HG02970 (cell line): Measurements from ENCODE around the gene KCNK1.

Source experiments
- ATAC-seq: cut with Tn5 transposase; IDR thresholded peaks from one replicate; pipeline ENCODE4 v1.9.1; 2021; ENCODE audit warnings: mild to moderate bottlenecking, moderate library complexity, moderate number of reproducible peaks; ENCODE audit not compliant: unreplicated experiment, low FRiP score

Gene KCNK1

DNA sequence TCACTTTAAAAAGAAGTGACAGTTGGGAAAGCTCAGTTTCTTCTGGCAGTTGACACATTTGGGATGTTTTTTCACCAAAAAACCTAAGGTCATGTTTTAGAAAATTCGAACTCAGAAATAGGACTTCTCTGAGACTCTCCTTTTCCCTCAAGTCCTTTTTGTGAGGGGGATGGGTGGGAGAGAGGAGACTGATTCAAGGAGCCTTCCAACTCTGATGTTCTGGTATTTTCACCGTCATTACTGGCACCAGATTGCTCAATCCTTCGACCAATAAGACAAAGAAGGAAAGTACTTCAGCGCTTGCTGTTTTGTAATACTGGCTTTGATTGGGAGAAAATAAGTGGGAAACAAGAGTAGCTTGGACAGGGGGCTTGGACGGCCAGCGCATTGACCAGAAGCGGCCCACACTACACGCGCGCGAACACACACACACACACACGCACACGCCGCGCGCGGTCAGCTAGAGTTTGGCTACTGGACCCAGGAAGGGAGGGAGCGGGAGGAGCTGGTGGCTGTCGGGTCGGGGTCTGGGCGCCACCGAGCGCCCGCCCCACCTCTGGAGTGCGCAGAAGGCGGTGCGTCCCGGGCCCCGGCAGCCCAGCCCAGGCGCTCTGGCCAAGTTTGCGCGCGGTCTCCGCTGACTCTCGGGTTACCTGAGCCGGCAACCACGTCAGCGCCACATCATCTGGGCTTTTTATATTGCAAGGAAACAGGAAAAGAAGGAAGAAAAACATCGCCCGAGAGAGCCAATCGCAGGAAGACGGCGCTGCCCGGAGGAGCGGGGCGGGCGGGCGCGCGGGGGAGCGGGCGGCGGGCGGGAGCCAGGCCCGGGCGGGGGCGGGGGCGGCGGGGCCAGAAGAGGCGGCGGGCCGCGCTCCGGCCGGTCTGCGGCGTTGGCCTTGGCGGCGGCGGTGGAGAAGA lies at the start of gene KCNK1:
Gene KCNK1 (plus strand): TSS at position 855 of the 921 bp plus-strand sequence. CDS start 66 bp downstream, at position 921.
- ATAC-seq: no peak

DNA sequence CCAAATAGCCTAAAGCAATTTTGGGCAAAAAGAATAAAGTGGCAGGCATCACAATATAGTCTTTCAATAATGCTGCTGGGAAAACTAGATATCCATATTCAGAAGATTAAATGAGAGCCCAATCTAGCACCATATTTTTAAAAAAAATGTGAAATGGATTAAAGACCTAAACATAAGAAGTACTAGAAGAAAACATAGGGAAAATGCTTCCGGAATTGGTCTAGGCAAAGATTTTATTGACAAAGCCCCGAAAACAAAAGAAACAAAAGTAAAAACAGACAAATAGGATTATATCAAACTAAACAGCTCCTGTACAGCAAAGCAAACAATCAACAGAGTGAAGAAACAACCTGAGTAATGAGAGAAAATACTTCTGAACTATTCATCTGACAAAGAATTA lies 48.6 kb upstream of the KCNK1 start:
- ATAC-seq: no peak

DNA sequence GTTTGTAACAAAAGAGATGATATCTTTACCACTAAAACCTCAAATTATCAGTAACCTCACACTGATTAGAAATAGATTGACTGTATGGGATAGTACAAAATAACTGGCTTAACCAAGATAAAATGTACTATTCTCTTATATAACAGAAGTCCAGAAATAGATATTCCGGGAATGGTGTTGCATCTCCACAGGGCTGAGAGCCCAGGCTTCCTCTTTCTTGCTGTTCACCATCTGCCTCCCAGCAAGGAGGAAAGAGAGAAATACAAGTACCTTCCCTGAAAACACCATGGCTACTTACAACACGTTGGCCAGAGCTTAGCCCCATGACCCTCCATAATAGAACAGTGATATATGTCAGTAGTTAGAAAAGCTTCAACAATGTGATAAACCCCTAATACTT lies 47.0 kb upstream of the KCNK1 start:
- ATAC-seq: no peak

DNA sequence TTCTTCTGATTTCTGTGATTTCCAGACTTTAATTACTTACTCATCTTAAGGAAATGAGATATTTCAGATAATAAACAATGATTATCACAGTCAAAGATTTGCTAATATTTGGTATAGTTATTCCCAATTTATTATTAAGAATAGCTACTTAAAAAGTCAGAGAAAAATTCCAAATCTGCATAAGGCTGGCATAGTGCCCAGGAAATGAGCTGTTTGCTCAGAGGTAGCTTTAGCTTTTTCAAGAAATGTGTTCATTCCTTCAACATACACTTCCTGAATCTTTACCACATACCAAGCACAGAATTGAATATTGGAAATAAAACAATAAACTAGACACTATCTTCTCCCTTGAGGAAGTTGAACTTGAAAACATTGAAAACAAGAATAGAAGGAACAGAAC lies 44.3 kb upstream of the KCNK1 start:
- ATAC-seq: no peak

DNA sequence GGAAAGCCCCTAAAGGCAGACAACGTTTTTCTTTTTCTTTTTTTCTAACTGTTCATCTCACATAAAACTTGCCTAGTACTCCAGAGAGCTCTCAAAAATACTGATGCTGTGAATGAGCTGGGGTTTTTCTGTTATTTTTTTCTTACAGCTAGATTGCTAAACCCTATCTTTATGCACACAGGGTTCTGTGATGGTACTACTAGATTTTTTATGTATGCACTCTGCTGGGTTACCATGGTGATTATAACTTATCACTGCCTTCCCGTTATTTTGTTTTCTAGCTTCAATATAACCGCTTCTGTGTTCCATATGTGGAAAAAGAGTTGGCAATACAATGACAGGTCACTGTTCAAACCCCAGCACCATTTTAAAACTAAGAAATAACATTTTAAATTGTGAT lies 43.7 kb upstream of the KCNK1 start:
- ATAC-seq: no peak

DNA sequence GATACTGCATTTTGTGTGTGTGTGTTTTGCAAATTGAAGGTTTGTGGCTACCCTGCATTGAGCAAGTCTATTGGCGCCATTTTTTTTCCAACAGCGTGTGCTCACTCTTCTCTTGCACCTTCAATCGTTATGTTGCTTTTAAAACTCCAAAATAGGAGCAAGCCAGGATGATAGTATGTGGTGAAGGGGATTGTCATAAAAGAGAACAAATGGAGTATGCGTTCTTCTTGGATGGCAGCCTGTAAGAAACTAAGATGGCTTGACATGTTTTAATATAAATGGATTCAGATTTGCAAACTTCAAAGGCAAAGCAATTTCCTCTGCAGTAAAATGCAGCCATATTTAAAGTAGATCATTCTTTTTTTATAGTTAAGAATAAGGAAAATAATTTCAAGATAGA lies 43.2 kb upstream of the KCNK1 start:
- no peak for ATAC-seq

DNA sequence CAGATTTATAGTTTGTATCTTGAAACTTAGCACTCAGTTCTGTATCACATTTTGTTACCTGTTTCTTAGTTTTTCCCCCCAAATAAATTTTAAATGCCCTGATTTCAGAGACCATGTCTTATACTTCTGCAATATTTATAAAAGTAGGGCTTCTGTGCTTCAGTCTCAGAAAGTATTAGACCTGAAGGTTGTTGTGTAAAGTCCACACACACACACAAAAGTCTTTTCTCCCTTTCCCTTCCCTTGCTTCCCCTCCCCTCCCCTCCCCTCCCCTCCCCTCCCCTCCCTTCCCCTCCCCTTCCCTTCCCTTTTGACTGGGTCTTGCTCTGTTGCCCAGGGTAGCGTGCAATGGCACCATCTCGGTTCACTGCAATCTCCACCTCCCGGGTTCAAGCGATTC lies 41.0 kb upstream of the KCNK1 start:
- ATAC-seq: no peak

DNA sequence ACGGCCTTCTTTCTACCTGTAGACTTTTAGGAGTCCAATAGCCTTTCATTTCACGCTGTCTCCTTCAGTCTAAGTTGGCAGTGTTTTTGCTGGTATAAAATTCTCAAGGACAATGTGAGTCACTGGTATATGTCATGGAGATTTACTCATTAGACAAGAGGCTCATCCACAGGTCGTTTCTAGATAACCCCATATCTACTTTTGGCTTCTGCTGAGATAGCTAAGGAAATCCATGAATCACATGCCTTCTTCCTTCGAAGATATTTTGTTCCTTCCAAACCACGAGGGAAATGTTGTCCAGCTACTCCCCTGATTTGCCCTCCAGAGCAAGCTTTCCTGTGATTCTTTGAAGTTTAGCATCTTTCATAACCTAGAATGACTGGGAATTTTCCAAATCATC lies 38.5 kb upstream of the KCNK1 start:
- ATAC-seq: no peak

DNA sequence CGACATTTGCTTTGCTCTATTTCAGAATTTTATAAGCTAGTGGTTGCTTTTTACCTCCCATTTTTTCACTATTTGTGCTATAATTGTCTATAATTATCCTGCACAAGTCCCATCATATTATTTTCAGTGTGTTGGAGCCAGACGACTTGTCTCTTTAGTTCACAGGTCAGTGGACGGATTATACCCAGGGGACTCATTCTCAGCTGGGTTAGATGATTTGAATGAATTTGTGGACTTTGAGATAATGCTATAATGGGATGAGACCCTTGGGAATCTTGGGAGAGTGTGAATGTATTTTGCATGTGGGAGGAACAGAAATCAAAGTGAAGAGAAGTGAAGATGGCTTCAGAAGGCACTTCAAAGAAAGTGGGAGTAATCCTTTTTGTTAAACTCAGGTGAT lies 31.5 kb upstream of the KCNK1 start:
- no peak for ATAC-seq

DNA sequence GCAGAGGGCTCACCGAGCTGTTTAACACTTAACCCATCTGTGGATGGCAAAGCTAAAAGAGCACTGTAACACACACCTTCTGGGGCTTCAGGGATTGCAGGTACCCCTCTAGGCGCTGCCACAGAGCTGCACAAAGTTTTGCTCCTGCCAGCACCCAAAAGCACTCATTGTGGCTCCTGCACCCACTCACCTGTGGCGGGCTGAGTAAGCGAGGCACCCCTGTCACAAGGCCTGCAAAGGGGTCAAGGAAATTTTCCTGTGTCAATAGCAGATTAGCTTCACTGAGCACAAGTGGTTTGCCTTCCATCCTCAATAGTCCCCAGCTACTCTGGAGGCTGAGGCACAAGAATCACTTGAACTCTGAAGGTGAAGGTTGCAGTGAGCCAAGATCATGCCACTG lies 29.5 kb upstream of the KCNK1 start:
- no peak for ATAC-seq

DNA sequence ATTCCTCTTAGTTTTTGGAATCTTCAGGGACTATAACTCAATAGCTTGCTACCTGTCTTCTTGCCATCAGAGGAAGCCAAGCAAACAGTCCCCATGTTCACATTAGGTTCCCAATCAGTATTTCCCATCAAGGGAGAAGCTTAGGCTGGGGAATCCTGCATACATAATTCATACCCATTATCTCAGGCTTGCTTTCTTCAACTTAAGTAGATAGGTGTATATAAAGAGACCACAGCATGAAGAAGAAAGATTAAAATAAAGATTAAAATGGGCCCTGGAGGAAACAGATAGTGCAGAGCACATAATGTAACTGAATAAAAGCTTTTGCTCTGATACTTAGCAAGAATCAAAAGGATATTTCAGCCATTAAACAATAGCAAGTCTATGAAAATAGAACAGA lies 29.0 kb upstream of the KCNK1 start:
- ATAC-seq: no peak

DNA sequence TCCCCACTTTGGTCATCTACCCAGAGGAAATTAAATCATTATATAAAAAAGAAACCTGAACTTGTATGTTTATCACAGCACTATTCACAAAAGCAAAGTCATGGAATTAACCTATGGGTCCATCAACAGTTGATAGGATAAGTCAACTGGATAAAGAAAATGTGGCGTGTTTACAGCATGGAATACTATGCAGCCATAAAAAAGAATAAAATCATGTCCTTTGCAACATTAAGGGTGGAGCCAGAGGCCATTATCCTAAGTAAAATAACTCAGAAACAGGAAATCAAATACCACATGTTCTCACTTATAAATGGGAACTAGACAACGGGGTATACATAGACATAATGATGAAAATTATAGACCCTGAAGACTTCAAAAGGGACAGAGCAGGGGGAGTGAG lies 27.6 kb upstream of the KCNK1 start:
- no peak for ATAC-seq

DNA sequence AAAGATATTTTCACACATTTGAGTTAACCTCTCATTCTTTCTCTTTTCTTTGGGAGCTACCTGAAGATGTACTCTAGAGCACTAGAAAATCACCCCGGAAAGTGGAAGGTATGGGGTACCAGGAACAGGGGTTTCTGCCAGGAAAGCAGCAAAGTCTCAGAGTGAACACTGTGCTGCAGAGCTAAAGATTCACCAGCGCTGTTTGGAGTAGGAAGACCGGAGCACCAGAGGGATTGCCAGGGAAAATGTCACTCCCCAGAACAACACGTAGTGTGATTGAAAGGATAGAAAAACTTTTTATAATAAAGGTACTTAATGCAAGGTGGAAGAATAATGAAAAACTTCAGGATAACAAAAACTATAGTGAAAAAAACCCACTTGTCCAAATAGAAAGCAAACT lies 26.7 kb upstream of the KCNK1 start:
- no peak for ATAC-seq

DNA sequence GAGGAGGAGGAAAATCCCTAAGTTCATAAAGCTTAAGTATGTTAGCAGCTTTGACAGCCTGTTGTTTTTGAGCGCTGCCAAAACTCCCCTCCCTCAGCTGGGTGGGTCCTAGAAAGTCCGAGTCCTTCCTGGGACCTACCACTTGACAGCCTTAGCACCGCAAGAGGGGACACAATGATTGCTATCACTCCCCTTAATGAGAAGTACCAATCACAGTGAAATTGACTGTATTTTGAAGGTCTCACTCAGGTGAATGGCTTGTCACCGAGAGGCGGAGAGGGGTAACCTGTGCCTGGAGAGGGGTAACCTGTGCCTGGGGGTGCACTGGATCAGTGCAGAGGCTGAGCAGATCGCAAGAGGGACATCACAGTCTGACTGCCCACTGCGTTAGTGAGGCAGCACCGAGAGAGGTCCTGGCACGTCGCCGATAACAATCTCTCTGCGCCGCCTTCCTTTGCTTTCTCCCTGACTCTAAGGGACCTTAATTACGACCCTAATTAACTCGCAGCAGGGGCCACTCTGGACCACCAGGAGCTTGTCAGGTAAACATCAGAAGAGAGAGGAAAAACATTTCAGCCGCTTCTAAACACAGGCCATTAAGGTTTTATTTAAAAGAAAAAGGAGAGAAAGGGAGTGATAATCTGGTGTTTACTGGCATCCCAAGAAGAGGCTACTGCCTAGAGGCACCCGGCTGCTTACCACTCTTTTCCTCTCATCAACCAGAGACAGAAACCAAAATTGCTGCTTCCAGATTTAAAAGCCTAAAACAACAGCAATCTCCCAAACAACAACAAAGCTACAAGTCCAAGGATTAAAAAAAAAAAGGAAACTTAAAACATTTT lies 25.7 kb upstream of the KCNK1 start:
- ATAC-seq: no peak

DNA sequence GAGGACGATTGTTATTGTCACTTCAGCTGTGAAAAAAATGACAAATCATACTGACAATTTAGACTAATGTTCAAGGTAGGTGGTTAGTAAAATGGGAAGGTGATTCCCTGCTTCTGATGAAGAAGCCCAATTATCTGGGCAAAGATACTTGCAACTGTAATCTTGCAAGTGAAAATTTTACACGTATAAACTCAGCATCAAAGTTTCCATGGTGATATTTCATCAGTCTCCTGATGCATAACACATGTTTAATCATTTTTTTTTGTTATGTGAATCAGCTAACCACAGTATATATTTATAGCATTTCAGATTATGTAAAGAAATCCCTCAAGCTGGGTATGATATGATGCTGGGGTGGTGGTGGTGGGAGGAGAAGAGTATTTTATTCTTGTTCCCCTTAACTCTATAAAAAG lies 16.4 kb upstream of the KCNK1 start:
- ATAC-seq: no peak

DNA sequence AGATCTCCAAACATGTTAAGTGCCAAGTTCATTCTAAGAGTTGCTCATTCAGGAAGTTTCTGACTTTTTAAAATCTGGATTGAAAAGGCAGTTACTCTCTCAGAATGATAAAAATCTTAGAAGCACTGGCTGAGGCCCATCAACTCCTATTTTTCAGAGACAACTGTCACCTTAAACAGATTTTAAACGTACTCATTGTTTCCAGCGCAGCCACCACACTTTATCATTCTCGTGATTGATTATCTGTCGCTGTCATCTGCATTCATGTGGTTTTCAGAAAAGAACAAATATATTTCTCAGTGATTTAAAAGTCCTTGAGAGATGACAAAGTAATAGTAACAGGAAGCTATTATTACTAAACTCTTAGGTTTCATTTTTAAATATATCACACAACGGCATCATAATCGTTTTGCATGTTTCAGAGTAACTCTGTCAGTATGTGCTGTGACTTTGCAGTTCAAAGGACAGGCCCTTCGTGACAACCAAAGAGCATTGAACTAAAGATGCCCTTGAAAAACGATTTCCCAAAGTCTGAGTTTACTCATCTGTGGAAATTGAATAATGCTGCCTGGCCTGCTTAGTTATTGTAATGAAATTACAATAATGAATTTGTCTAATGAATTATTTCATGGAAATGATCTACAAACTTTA lies 14.9 kb upstream of the KCNK1 start:
- no peak for ATAC-seq

DNA sequence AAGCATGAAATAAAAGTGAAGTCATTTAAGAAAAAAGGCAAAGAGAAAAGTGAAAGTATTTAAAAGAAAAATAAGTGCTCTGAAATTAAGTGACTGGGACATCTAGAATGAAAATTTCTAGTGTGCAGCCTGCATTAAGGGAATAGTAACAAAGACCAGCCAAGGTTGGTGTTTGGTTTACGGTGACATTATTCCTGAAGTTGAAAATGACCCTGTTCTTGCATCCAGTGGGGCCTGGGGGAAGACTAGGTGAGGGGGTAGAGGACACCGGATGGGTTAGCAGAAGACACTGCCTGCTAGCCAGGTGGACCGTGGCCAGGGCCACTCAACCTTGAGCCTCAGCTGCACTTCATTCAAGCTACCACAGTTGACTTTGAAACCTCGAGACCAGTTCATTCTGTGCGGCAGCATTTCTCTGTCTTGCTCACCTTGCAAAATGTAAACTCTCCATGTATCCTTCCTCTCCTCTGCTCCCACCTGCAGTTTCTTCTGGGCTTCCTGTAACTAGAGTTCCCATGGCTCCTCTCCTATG lies 14.3 kb upstream of the KCNK1 start:
- ATAC-seq: no peak

DNA sequence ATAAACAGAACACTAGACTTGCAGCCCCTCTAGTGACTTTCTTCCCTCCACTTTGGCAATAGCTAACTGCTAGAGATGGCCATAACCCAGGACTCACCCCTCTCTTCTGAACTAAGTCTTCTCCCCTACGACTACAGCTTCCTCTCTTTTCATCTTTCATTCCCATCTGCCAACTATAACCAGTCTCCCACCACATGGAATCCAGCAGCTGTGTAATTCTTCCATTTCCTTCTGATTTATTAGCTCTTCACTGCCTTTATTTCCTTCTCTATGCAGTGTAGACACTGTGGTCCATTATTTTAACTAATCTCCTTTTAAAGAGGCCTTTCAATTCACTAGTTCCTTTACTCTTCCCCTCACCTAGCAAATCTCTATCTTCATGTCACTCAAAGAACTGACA lies 13.4 kb upstream of the KCNK1 start:
- no peak for ATAC-seq

DNA sequence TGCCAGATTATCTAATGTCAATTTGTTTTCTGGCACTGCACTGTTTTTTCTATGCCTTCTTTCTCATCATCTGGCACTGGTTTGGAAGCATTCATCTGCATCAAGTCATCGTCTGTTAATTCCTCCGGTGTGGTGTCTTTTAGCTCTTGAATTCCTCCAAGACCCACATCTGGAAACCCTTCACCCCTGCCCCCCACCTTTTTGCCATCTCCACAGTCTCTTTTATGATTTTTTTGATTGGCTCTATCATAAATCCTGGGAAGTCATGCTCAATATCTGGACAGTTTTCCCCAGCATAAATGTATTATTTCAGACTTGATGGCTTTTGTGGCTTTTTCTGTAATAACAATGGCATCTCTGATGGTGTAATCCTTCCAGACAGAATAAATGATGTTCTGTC lies 10.4 kb upstream of the KCNK1 start:
- no peak for ATAC-seq

DNA sequence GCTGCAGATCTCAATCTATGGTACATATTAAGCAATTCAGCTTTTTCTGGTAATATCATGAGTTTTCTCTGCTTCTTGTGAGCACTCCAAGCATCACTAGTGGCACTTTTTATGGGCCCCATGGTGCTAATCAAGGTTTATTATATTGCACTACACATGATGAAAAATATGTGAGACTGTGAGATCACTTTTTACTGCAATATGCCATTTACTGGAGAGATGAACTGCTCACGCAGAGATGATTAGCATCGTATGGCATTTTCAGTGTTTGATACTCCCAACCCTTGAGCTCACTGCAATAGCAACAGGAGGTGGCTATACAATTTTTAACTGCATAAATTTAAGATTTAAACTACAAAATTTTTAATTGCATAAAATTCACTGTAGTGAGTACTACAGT lies 8.7 kb upstream of the KCNK1 start:
- ATAC-seq: no peak

DNA sequence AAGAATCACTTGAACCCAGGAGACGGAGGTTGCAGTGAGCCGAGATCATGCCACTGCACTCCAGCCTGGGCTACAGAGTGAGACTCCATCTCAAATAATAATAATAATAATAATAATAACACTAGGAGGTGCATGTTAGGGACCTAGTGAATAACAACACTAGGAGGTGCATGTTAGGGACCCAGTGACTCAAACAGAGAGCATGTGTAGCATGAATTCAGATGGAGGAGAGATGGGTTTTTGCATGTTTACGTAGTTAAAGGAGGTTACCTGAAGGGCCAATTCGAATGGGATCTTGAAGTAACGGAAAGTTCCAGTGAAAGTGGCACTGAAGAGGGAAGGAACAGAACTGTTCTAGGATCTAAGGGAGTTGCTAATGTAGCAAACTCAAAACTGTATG lies 7.1 kb upstream of the KCNK1 start:
- ATAC-seq: no peak
